HL-60 (cell line): ENCODE measurements around the gene NDUFA13.

ENCODE experiments used
- DNase-seq, 2 experiments: peaks; one replicate each; pipeline ENCODE4 v3.0.0-alpha.2; 2010 to 2020; ENCODE audit warnings: low read depth in 1 of 2, low spot score in 1 of 2
- H3K27ac ChIP-seq: fragments of 250-450 bp; sonication (Bioruptor Pico); replicated peaks from 2 replicates; pipeline ENCODE4 v1.5.1; 2020; ENCODE audit warnings: mild to moderate bottlenecking, moderate library complexity
- H3K27me3 ChIP-seq: fragments of 250-450 bp; sonication (Bioruptor Pico); 2 replicates; pipeline ENCODE4 v1.5.1; 2021; ENCODE audit warnings: mild to moderate bottlenecking, moderate library complexity; ENCODE audit not compliant: insufficient read depth, poor library complexity, severe bottlenecking
- H3K4me3 ChIP-seq: replicated peaks from 2 replicates; pipeline ENCODE4 v1.5.1; 2011; ENCODE audit warnings: mild to moderate bottlenecking, control low read depth, low read length; ENCODE audit not compliant: insufficient read depth
- GABPA ChIP-seq: IDR thresholded peaks from 2 replicates; pipeline ENCODE4 v1.6.1; 2012; ENCODE audit warnings: low read depth
- POLR2AphosphoS5 ChIP-seq: IDR thresholded peaks from 2 replicates; pipeline ENCODE4 v1.6.1; 2012; ENCODE audit warnings: low read depth
- SPI1 ChIP-seq: IDR thresholded peaks from 2 replicates; pipeline ENCODE4 v1.6.1; 2012; ENCODE audit warnings: low read depth, mild to moderate bottlenecking, borderline replicate concordance
- TF ChIP-seq, protein P1 (sequence below): IDR thresholded peaks from 2 replicates; pipeline ENCODE4 v1.6.1; 2012; ENCODE audit warnings: low read depth; ENCODE audit not compliant: insufficient replicate concordance
- TF ChIP-seq, protein P2 (sequence below): IDR thresholded peaks from one replicate; pipeline ENCODE4 v1.5.1; 2011; ENCODE audit warnings: low read length, control low read depth, inconsistent platforms; ENCODE audit not compliant: insufficient read depth

Gene NDUFA13

DNA sequence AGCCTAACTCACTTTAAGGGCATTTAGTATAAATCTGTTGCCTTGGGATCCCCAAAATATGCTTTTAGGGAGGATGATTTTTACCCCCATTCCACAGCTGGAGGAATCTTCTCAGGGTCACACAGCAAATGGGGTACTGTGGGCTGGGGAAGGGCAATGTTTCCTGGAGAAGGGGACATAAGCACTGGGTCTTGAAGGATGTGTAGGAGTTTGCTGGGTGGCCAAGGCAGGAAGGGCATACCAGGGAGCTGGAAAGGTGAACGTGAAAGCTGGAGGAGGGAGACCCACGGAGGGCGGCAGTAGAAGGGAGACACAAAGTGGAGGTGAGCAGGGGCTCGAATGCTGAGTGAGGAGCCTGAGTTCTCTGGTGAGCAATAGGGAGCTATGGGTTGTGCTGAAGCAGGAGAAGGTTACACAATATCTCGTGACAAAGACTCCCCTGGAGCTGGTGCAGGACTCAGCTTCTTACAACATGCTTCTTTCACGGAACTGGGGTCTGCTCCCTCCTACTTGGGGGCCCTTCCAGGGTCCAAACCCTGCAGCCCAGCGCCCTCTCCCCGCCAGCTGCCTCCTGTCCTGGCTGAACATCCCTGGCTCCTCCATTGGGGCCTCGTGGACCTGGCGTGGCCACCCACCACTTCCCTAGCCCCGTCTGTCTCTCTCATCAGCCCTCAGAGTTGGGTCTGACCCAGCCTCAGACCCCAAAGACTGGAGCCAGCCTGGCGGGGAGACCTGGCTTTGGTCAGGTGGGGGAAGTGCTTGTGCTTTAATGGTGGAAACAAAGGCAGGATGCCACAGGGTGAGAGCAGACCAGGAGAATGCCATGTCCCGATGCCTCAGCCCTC is 33.1 kb downstream of the NDUFA13 start:
- Histone ChIP-seq H3K27ac (peak overlapping the region; percentile 72), H3K27me3 (no peaks in the 10 kb centered on the region), H3K4me3 (no peak overlapping the region)
- TF ChIP-seq GABPA: no peak
- 0 out of 2 replicates have a peak, but pooled peaks have one; percentile 15 for TF ChIP-seq POLR2AphosphoS5
- DNase-seq: peak; percentile 82 to 89

DNA sequence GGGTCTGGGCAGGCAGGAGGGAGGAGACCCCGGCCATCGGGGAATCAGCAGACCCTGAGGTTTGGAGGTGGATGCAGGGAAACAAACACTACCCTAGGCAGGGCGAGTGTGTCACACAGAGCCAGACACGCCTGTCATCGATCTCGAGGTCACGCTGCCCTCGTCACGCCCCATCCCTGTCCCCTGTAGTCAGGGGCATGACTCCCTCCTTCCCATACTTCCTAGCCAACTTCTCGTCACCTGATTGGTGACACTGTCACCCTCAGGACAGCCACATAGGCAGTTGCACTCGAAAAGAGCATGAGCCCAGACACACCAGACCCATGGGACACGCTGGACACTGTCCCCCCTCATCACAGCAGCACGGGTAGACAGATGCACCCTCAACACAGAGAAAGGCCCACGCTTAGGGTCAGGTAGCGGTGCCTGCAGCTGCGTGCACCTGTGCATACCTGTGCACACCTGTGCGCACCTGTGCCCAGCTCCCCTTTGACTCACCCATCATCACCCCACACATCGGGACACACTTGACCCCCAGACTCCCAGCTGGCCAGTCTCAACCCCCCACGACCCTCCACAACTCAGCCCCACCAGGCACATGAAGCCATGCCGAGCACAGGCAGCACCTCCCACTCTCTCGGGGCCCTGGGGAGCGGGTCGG is 33.9 kb downstream of the NDUFA13 start:
- TF ChIP-seq GABPA (no peak), SPI1 (no peak), POLR2AphosphoS5 (no peak)
- TF ChIP-seq, protein P1, sequence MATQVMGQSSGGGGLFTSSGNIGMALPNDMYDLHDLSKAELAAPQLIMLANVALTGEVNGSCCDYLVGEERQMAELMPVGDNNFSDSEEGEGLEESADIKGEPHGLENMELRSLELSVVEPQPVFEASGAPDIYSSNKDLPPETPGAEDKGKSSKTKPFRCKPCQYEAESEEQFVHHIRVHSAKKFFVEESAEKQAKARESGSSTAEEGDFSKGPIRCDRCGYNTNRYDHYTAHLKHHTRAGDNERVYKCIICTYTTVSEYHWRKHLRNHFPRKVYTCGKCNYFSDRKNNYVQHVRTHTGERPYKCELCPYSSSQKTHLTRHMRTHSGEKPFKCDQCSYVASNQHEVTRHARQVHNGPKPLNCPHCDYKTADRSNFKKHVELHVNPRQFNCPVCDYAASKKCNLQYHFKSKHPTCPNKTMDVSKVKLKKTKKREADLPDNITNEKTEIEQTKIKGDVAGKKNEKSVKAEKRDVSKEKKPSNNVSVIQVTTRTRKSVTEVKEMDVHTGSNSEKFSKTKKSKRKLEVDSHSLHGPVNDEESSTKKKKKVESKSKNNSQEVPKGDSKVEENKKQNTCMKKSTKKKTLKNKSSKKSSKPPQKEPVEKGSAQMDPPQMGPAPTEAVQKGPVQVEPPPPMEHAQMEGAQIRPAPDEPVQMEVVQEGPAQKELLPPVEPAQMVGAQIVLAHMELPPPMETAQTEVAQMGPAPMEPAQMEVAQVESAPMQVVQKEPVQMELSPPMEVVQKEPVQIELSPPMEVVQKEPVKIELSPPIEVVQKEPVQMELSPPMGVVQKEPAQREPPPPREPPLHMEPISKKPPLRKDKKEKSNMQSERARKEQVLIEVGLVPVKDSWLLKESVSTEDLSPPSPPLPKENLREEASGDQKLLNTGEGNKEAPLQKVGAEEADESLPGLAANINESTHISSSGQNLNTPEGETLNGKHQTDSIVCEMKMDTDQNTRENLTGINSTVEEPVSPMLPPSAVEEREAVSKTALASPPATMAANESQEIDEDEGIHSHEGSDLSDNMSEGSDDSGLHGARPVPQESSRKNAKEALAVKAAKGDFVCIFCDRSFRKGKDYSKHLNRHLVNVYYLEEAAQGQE: no peak
- TF ChIP-seq, protein P2, sequence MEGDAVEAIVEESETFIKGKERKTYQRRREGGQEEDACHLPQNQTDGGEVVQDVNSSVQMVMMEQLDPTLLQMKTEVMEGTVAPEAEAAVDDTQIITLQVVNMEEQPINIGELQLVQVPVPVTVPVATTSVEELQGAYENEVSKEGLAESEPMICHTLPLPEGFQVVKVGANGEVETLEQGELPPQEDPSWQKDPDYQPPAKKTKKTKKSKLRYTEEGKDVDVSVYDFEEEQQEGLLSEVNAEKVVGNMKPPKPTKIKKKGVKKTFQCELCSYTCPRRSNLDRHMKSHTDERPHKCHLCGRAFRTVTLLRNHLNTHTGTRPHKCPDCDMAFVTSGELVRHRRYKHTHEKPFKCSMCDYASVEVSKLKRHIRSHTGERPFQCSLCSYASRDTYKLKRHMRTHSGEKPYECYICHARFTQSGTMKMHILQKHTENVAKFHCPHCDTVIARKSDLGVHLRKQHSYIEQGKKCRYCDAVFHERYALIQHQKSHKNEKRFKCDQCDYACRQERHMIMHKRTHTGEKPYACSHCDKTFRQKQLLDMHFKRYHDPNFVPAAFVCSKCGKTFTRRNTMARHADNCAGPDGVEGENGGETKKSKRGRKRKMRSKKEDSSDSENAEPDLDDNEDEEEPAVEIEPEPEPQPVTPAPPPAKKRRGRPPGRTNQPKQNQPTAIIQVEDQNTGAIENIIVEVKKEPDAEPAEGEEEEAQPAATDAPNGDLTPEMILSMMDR: no peak
- no peak overlapping the region for H3K4me3 ChIP-seq
- H3K27ac ChIP-seq: peak overlapping the region; percentile 72
- no peaks in the 10 kb centered on the region for H3K27me3 ChIP-seq
- no peak for DNase-seq

DNA sequence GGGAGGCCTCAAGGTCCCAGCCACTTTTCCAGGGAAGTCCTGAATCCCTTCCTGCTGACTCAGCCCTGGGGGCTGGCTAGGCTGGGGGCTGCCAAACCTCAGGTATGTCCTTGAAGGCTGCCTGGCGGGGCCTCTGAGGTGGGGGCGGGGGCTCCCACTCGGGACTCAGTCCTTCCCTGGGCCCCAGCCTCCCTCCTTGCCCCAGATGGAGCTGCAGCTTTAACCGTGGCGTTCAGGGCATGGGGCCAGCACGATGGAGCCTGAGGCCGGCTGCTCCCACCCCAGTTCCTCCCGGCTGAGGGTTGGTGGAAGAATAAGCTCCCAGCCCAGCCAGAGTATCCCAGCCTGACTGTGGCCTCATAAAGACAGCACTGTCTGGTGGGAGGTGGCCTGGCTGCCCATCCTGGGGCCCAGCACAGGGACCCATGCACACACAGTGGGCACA is 34.5 kb downstream of the NDUFA13 start:
- Histone ChIP-seq H3K27ac (0 out of 2 replicates have a peak overlapping the region, but pooled peaks have one; percentile 3), H3K4me3 (no peak overlapping the region), H3K27me3 (no peaks in the 10 kb centered on the region)
- no peak for DNase-seq
- TF ChIP-seq, protein P1: no peak
- TF ChIP-seq POLR2AphosphoS5 (no peak), GABPA (no peak), SPI1 (no peak)
- TF ChIP-seq, protein P2: no peak
